SK-N-SH (cell line): ENCODE results near the gene IFT27.

Experiments
- CTCF ChIP-seq: fragments of 200-600 bp; sonication (generic); IDR thresholded peaks from 2 replicates; pipeline ENCODE4 v1.6.1; 2017; ENCODE audit warnings: antibody characterized with exemption, mild to moderate bottlenecking, moderate library complexity
- MAX ChIP-seq: IDR thresholded peaks from 2 replicates; pipeline ENCODE4 v1.4.0; 2012; ENCODE audit warnings: low read depth
- RFX5 ChIP-seq: IDR thresholded peaks from 2 replicates; pipeline ENCODE4 v1.6.1; 2012; ENCODE audit warnings: mild to moderate bottlenecking, improper control_type of control experiment, low read length
- SMC3 ChIP-seq: IDR thresholded peaks from 2 replicates; pipeline ENCODE4 v1.6.1; 2012; ENCODE audit warnings: low read depth, low read length, improper control_type of control experiment
- TAF1 ChIP-seq: IDR thresholded peaks from 2 replicates; pipeline ENCODE4 v1.6.1; 2012; ENCODE audit warnings: low read depth, mild to moderate bottlenecking, low read length, moderate library complexity, borderline replicate concordance

- TF ChIP-seq RFX5 (no peak), SMC3 (no peak), CTCF (no peak), MAX (no peak), TAF1 (no peak)
These were observed 20.7 kb upstream of the IFT27 start for GRCh38 chr22:36796552-36797175.
